ENCODE measurements around the gene LIN7A.
A peak's percentile ranks its signal among the peaks of the same experiment; 100 is the strongest.

LIN7A gene

GRCh38 chr12:80830533-80831088 is 107.1 kb downstream of the LIN7A start:
- DNase-seq (ENCODE audit: low read depth), result no peak
- H3K27me3 ChIP-seq (replicated peaks; ENCODE audit: control insufficient read depth, insufficient read depth, low read length), result no peaks in the 10 kb centered on the region
- no peak overlapping the region for H3K4me3 ChIP-seq (ENCODE audit: low read length)
- peaks cover 4% of the 10 kb centered on the region for H3K4me1 ChIP-seq (ENCODE audit: control insufficient read depth, insufficient read depth, low read length)
- H3K9ac ChIP-seq (ENCODE audit: low read length), result no peak overlapping the region
- H3K9me3 ChIP-seq (ENCODE audit: control insufficient read depth, low read length), result no peaks in the 10 kb centered on the region
- no peaks in the 10 kb centered on the region for H3K36me3 ChIP-seq (ENCODE audit: control insufficient read depth, insufficient read depth, low read length, severe bottlenecking)

DNA sequence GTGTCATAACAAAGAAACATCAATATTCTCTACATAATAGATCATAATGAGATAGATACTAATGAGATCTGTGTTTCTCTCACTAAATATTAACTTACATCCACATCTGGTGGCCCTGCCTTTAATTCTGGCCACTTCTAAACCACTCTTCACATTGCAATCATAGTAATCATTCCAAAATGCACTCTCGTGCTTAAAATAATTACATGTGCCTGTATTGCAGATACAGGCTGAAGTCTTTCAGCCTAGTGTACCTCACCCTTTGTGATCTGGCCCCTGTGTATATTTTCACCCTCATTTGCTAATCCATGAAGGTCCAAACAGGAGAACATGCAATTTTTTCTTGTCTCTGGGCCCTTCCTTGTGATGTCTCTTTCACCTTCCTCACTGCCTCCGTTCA is 108.0 kb downstream of the LIN7A start:
- no peak overlapping the region for H3K9ac ChIP-seq (ENCODE audit: low read length)
- H3K27me3 ChIP-seq (replicated peaks; ENCODE audit: control insufficient read depth, insufficient read depth, low read length), result no peaks in the 10 kb centered on the region
- H3K9me3 ChIP-seq (ENCODE audit: control insufficient read depth, low read length), result no peaks in the 10 kb centered on the region
- DNase-seq (ENCODE audit: low read depth), result peak; percentile 47
- no peaks in the 10 kb centered on the region for H3K36me3 ChIP-seq (ENCODE audit: control insufficient read depth, insufficient read depth, low read length, severe bottlenecking)
- H3K4me1 ChIP-seq (ENCODE audit: control insufficient read depth, insufficient read depth, low read length), result peaks cover 4% of the 10 kb centered on the region
- no peak overlapping the region for H3K4me3 ChIP-seq (ENCODE audit: low read length)

- H3K9me3 ChIP-seq (ENCODE audit: control insufficient read depth, low read length), result no peaks in the 10 kb centered on the region
- H3K27me3 ChIP-seq (replicated peaks; ENCODE audit: control insufficient read depth, insufficient read depth, low read length), result no peaks in the 10 kb centered on the region
- H3K4me3 ChIP-seq (ENCODE audit: low read length), result no peak overlapping the region
- peaks cover 4% of the 10 kb centered on the region for H3K4me1 ChIP-seq (ENCODE audit: control insufficient read depth, insufficient read depth, low read length)
- H3K36me3 ChIP-seq (ENCODE audit: control insufficient read depth, insufficient read depth, low read length, severe bottlenecking), result no peaks in the 10 kb centered on the region
- H3K9ac ChIP-seq (ENCODE audit: low read length), result no peak overlapping the region
- DNase-seq (ENCODE audit: low read depth), result no peak
Measured at GRCh38 chr12:80825506-80825905, 112.2 kb downstream of the LIN7A start.

GRCh38 chr12:80823393-80823792 is 114.3 kb downstream of the LIN7A start:
- H3K9me3 ChIP-seq (ENCODE audit: control insufficient read depth, low read length), result no peaks in the 10 kb centered on the region
- H3K27me3 ChIP-seq (replicated peaks; ENCODE audit: control insufficient read depth, insufficient read depth, low read length), result no peaks in the 10 kb centered on the region
- no peaks in the 10 kb centered on the region for H3K4me1 ChIP-seq (ENCODE audit: control insufficient read depth, insufficient read depth, low read length)
- DNase-seq (ENCODE audit: low read depth), result no peak
- H3K36me3 ChIP-seq (ENCODE audit: control insufficient read depth, insufficient read depth, low read length, severe bottlenecking), result no peaks in the 10 kb centered on the region
- no peak overlapping the region for H3K9ac ChIP-seq (ENCODE audit: low read length)
- no peak overlapping the region for H3K4me3 ChIP-seq (ENCODE audit: low read length)

GRCh38 chr12:80821513-80822000 is 116.2 kb downstream of the LIN7A start:
- Histone ChIP-seq H3K36me3 (ENCODE audit: control insufficient read depth, insufficient read depth, low read length, severe bottlenecking) (no peaks in the 10 kb centered on the region), H3K4me1 (ENCODE audit: control insufficient read depth, insufficient read depth, low read length) (no peaks in the 10 kb centered on the region), H3K27me3 (replicated peaks; ENCODE audit: control insufficient read depth, insufficient read depth, low read length) (no peaks in the 10 kb centered on the region), H3K9ac (ENCODE audit: low read length) (no peak overlapping the region), H3K4me3 (ENCODE audit: low read length) (no peak overlapping the region), H3K9me3 (ENCODE audit: control insufficient read depth, low read length) (no peaks in the 10 kb centered on the region)
- DNase-seq (ENCODE audit: low read depth), result no peak

- DNase-seq (ENCODE audit: low read depth), result no peak
- no peaks in the 10 kb centered on the region for H3K9me3 ChIP-seq (ENCODE audit: control insufficient read depth, low read length)
- H3K4me3 ChIP-seq (ENCODE audit: low read length), result no peak overlapping the region
- no peaks in the 10 kb centered on the region for H3K4me1 ChIP-seq (ENCODE audit: control insufficient read depth, insufficient read depth, low read length)
- H3K36me3 ChIP-seq (ENCODE audit: control insufficient read depth, insufficient read depth, low read length, severe bottlenecking), result no peaks in the 10 kb centered on the region
- no peaks in the 10 kb centered on the region for H3K27me3 ChIP-seq (replicated peaks; ENCODE audit: control insufficient read depth, insufficient read depth, low read length)
- H3K9ac ChIP-seq (ENCODE audit: low read length), result no peak overlapping the region
Measured at GRCh38 chr12:80818878-80819277, 118.9 kb downstream of the LIN7A start.

- no peaks in the 10 kb centered on the region for H3K4me1 ChIP-seq (ENCODE audit: control insufficient read depth, insufficient read depth, low read length)
- H3K27me3 ChIP-seq (replicated peaks; ENCODE audit: control insufficient read depth, insufficient read depth, low read length), result no peaks in the 10 kb centered on the region
- no peaks in the 10 kb centered on the region for H3K9me3 ChIP-seq (ENCODE audit: control insufficient read depth, low read length)
- no peak overlapping the region for H3K4me3 ChIP-seq (ENCODE audit: low read length)
- peak; percentile 42 for DNase-seq (ENCODE audit: low read depth)
- no peak overlapping the region for H3K9ac ChIP-seq (ENCODE audit: low read length)
- no peaks in the 10 kb centered on the region for H3K36me3 ChIP-seq (ENCODE audit: control insufficient read depth, insufficient read depth, low read length, severe bottlenecking)
Measured at GRCh38 chr12:80815351-80815750, 122.4 kb downstream of the LIN7A start.

GRCh38 chr12:80814453-80814852 is 123.3 kb downstream of the LIN7A start:
- Histone ChIP-seq H3K36me3 (ENCODE audit: control insufficient read depth, insufficient read depth, low read length, severe bottlenecking) (no peaks in the 10 kb centered on the region), H3K9me3 (ENCODE audit: control insufficient read depth, low read length) (no peaks in the 10 kb centered on the region), H3K9ac (ENCODE audit: low read length) (no peak overlapping the region), H3K4me1 (ENCODE audit: control insufficient read depth, insufficient read depth, low read length) (no peaks in the 10 kb centered on the region), H3K4me3 (ENCODE audit: low read length) (no peak overlapping the region), H3K27me3 (replicated peaks; ENCODE audit: control insufficient read depth, insufficient read depth, low read length) (no peaks in the 10 kb centered on the region)
- DNase-seq (ENCODE audit: low read depth), result no peak

DNA sequence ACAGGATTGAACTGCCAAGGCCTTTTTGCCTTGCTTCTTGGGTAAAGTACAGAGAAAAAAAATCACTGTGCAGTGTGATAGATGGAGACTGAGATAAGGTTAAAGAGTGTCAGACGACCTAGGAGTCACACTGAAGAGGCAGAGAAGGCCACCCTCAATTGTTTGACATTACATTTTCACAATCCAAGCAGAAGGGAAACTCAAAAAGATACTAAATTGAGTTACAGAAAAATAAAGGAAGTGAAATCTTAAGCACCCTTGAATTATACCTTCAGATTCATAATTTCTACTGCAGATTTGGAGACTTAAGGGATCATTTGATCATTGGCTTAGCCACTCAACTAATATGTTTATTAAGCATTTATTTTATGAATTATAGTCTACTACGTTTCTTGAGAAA is 123.9 kb downstream of the LIN7A start:
- Histone ChIP-seq H3K4me3 (ENCODE audit: low read length) (no peak overlapping the region), H3K27me3 (replicated peaks; ENCODE audit: control insufficient read depth, insufficient read depth, low read length) (no peaks in the 10 kb centered on the region), H3K4me1 (ENCODE audit: control insufficient read depth, insufficient read depth, low read length) (no peaks in the 10 kb centered on the region), H3K9me3 (ENCODE audit: control insufficient read depth, low read length) (no peaks in the 10 kb centered on the region), H3K36me3 (ENCODE audit: control insufficient read depth, insufficient read depth, low read length, severe bottlenecking) (no peaks in the 10 kb centered on the region), H3K9ac (ENCODE audit: low read length) (no peak overlapping the region)
- DNase-seq (ENCODE audit: low read depth), result no peak

GRCh38 chr12:80811957-80812708 is 125.6 kb downstream of the LIN7A start:
- no peaks in the 10 kb centered on the region for H3K9me3 ChIP-seq (ENCODE audit: control insufficient read depth, low read length)
- no peak overlapping the region for H3K4me3 ChIP-seq (ENCODE audit: low read length)
- H3K4me1 ChIP-seq (ENCODE audit: control insufficient read depth, insufficient read depth, low read length), result no peaks in the 10 kb centered on the region
- no peak for DNase-seq (ENCODE audit: low read depth)
- H3K36me3 ChIP-seq (ENCODE audit: control insufficient read depth, insufficient read depth, low read length, severe bottlenecking), result no peaks in the 10 kb centered on the region
- no peaks in the 10 kb centered on the region for H3K27me3 ChIP-seq (replicated peaks; ENCODE audit: control insufficient read depth, insufficient read depth, low read length)
- H3K9ac ChIP-seq (ENCODE audit: low read length), result no peak overlapping the region

GRCh38 chr12:80810874-80811273 is 126.9 kb downstream of the LIN7A start:
- Histone ChIP-seq H3K4me3 (ENCODE audit: low read length) (no peak overlapping the region), H3K9ac (ENCODE audit: low read length) (no peak overlapping the region), H3K36me3 (ENCODE audit: control insufficient read depth, insufficient read depth, low read length, severe bottlenecking) (no peaks in the 10 kb centered on the region), H3K27me3 (replicated peaks; ENCODE audit: control insufficient read depth, insufficient read depth, low read length) (no peaks in the 10 kb centered on the region), H3K4me1 (ENCODE audit: control insufficient read depth, insufficient read depth, low read length) (no peaks in the 10 kb centered on the region), H3K9me3 (ENCODE audit: control insufficient read depth, low read length) (no peaks in the 10 kb centered on the region)
- DNase-seq (ENCODE audit: low read depth), result no peak
